ENCODE data around the gene SNX14. TPM values are rescaled to one million over a fixed set of nuclear protein-coding genes. Genes with fewer than 3 reads are reported as not detected.
A peak's percentile ranks its signal among the peaks of the same experiment; 100 is the strongest.

The SNX14 gene
- total RNA-seq, 1 experiment from 2014 or later: 96.1 TPM

- peak; percentile 84 for DNase-seq (ENCODE audit: low read depth)
Observed at GRCh38 chr6:85498596-85499258, 94.9 kb downstream of the SNX14 start.

- DNase-seq (ENCODE audit: low read depth): no peak
Observed at GRCh38 chr6:85496856-85497255, 96.8 kb downstream of the SNX14 start.

- DNase-seq (ENCODE audit: low read depth): no peak
Observed at GRCh38 chr6:85496009-85496579, 97.6 kb downstream of the SNX14 start.

DNA sequence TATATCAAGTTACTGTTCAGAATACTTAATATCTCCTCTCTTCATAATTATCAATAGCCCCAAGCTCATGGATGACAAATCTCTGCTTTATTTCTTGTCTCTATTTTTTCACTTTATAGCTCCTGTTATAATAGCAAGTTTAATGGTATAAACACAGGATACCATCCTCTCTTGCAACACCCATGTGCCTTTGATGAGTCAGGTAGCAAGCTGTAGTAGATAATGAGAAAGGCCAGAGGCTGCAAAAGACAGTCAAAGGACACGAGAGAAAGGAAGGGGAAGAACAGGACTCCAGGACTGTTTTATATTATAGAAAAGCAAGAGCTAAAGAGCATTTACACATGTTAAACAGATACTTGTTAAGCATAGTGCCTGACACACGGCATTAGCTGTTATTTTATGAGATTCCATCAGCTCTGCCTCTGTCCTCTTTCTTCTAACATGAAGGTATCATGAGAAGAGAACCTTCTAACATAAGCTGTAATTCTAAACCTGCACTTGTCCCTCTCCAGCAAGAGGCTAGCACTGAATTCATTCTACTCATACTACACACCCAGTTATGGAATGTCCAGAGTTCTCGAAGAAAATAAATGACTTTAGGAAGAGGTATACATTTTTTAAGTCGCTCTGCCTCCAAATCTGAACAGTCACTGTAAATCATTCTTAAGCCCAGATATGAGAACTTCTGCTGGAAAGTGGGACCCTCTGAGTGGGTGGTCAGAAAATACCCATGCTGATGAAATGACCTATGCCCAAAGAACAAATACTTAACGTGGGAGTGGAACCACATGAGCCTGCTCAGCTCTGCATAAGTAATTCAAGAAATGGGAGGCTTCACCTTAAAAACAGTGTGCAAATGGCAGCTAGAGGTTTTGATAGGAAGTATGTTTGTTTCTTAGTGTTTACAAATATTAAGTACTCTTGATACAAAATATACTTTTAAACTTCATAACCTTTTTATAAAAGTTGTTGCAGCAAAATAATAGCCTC is 98.8 kb downstream of the SNX14 start:
- peak; percentile 46 for DNase-seq (ENCODE audit: low read depth)

DNA sequence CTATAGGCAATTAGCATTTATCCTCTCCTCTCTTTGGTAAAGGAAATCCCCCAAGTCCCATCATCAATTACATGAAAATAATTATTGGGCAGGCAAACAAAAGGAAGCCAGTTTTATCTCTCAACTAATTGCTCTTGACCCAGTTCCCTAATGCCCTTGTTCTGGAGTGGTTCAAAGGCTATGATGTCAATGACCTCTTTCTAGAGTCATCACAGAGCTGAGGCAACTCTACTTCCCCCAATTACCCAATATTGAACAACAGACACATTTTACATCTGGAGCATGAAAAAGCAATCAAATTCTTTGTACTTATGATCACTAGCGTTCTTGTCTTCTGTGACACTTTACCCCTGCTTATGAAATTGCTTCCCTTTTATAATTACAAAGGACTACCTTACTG is 100.3 kb downstream of the SNX14 start:
- no peak for DNase-seq (ENCODE audit: low read depth)

GRCh38 chr6:85490516-85491248 is 103.0 kb downstream of the SNX14 start:
- peak; percentile 32 for DNase-seq (ENCODE audit: low read depth)

DNA sequence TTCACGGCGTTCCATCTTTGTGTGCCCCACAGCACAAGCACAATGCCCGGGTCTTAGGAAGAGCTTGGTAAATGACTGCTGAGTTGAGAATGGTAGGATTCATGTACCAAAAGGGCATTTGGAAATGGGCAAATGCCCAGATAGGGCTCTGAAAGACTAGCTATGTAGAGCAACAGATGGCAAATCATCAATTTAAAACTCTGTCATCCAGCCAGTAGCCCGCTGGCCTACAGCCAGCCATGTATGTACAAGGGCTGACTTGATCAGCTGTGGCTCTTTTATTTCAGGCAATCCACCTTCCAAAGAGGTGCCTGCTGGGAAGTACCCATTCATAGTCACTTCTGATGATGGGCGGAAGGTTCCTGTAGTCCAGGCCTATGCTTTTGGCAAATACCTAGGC is 108.7 kb downstream of the SNX14 start:
- peak; percentile 69 for DNase-seq (ENCODE audit: low read depth)

DNA sequence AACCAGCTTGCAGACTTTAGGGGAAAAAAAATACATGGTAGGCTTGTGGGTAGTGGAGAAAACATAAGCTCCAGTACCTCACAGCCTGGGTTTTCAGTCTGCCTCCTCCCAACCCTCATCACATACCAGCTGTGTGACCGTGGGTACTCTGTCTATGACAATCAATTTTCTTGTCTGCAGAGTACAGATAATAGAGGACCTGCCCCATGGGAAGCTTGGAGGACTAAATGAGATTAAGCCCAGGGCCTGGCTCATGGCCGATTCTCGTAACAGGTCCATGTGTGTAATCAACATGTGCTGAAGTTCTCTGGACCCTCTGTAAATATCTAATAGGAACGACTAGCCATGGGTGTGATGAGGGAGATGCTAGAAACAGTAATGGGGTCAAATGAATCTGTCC is 109.8 kb downstream of the SNX14 start:
- DNase-seq (ENCODE audit: low read depth): no peak

- peak; percentile 77 for DNase-seq (ENCODE audit: low read depth)
Observed at GRCh38 chr6:85482905-85483700, 110.6 kb downstream of the SNX14 start.

DNA sequence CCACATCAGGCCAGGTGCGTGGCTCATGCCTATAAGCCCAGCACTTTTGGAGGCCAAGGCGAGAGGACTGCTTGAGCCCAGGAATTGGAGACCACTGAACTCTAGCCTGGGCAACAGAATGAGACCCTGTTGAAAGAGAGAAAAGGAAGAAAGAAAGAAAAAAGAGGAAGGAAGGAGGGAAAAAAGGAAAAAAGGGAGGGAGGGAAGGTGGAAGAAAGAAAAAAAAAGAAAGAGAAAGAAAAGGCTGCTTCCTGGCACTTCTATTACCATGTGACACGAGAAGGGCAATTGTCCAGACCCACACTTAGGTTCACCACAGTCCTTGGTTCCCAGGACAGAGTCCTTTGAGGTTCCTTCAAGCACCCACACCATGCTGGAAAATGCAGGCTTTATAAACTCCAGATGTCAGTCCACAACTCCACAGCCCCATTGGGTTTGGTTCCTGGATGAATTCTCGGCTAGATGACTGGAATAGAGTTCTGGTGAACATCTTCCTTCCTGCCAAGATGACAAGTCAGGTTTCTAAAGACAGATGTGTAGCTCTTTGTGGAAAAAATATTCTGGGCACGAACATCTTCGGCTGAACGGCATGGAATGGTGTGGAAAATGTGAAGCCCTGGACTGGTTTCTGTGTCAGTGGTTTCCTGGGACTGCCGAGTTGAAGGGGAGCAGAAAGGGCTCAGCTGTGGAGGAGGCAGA is 111.3 kb downstream of the SNX14 start:
- peak; percentile 34 for DNase-seq (ENCODE audit: low read depth)

DNA sequence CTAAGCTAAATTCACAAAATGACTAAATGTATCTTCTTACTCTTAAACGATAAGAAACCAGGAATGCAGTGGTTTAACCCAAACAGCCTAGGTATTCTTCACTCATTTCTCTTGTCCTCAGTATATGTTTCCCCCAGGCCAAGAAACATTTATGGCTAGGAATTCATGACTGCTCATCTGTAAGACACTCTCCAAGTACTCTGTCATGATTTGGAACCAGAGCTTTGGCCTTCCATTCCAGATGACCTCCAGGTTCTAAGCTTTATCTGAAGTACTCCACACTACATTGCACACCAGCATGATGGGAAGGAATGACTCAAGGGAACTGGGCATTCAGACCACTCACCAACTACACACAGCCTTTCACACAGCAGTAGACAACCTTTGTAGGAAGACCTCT is 114.5 kb downstream of the SNX14 start:
- no peak for DNase-seq (ENCODE audit: low read depth)

DNA sequence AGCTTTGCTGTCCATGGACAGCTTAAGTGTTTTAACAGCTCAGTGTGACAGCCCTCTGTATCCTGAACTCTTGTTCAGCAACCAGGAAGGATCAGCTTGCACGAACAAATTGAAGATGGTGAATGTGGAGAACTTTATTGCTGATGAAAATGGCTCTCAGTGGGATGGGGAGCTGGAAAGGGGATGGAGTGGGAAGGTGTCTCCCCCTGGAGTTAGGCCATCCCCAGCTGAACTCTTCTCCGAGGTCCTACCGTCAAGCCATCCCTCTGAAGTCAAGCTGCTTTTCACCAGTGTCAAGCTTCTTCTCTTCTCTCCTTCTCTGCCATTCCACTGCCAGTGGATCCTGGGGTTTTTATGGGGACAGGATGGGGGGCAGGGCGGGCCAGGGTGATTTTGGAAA is 117.1 kb downstream of the SNX14 start:
- no peak for DNase-seq (ENCODE audit: low read depth)

DNA sequence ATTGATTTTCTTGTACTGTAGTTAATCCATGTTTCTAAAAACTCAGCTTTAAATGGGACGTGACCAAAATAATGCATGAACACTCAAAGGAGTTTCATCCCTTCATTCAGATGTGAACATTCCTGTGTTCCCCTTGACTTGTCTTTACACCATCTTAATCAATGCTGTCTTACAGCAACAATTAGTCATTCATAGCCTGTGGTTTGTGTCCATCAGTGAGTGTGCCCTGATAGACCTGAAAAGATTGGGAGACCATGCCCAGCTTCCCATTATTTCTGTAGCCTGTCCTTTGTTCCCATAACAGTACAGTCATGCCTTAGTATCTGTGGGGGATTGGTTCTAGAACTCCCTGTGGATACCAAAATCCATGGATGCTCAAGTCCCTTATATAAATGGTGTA is 119.9 kb downstream of the SNX14 start:
- DNase-seq (ENCODE audit: low read depth): no peak

DNA sequence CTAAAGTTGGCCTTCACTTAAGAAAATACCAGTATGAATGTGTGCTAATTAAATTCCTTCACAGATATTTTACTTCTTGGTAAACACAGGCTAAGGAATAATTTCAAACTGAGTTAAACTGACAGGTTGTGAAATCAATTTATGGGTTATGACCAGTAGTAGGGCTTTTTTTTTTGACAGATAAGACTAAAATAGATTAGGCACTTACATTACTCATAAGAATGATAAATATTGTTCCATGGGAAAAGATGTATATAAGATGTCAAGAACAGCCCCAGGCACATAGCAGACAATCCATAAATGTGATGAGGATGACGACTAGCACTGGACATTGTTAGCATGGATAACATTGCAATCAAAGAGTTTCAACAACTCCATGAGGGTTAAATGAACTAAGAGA is 120.9 kb downstream of the SNX14 start:
- DNase-seq (ENCODE audit: low read depth): no peak

- DNase-seq (ENCODE audit: low read depth): no peak
Observed at GRCh38 chr6:85470023-85470410, 123.6 kb downstream of the SNX14 start.

DNA sequence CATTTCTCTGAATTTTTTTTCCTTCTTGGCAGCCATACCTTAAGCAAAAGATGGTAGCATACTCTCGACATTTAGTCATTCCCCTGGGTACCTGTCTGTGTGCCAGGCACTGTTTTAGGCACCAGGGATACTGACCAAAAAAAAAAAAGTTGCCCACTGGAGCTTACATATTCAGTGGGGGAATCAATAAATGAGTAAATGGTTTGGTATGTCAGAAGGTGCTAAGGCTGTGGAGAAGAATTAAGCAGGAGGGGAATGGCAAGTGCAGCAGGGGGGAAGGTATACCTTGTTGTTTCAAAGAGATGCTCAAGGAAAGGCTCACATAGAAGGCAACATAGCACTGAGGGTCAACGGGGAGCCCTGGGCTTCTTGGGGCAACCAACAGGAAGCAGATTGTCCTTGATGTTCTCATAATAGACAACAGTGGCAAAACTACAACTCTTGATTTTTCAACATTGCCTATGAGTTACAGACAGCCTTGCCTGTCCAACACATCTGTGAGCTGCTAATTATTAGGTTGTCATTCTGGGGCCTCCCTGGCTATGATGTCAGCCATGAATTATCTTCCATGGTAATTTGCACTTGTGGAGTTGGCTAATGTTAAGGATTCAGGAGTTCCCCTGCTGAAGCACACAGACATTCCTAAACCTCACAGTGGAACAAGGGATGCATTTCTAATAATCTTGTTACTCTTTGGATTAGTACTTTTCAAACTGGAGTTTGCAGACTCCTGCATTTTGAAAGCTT is 124.2 kb downstream of the SNX14 start:
- no peak for DNase-seq (ENCODE audit: low read depth)

GRCh38 chr6:85468326-85468725 is 125.3 kb downstream of the SNX14 start:
- DNase-seq (ENCODE audit: low read depth): peak; percentile 53

DNA sequence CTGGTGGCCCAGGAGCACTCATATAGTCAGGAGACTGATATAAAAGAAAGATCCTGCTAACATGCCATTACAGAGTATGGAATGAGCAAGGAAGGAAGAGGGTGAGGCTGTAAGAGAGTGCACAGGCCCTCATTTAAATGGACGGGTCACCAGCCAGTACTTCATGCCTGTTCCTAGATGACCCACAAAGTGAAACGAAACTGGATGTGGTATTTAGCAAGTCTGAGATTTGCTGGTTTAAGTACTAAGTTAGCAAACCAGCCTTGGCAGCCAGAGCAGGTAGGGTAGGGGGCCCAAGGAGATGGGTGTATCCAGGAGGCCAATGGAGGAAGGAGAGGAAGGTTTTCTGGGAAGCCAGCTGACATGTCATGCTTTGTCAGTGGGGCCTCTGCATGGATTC is 127.9 kb downstream of the SNX14 start:
- DNase-seq (ENCODE audit: low read depth): no peak

DNA sequence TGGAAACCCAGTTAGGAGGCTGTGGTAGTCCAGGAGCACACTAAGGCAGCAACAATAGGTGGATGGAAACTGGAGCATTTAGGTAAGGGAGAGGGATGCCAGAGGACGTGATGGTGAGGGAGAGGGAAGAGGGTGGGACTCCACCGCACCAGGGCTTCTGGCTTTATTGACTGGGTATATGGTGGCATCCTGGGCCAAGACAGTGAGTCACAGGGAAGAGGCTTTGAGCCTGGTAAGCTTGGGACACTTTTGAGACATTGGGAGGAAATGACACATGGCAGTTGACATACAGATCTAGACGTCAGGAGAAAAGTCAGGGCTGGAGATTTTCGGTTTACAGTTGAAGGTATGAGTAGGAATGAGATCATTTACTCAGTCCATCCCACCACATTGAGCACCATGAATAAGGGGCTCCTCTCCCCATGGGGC is 128.9 kb downstream of the SNX14 start:
- DNase-seq (ENCODE audit: low read depth): peak; percentile 97

DNA sequence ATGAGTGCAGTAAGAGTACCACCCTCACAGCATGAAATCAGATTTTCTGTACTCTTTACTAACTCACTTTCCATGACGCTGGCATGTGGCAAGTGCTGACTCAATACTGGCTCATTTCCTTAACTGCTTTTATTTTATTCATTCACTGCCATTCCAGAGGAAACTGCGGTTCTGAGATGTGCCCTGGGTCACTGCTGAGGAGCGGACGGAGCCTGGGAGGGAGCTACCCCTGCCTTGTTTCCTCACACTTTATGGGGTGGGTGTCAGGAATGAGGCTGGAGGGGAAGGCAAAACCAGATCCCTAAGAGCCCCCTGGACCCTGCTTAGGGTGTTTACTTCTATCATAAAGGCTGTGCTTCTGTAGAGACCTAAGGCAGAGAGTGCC is 129.4 kb downstream of the SNX14 start:
- peak; percentile 99 for DNase-seq (ENCODE audit: low read depth)
